ENCODE data around the gene CELF4.

The CELF4 gene

DNA sequence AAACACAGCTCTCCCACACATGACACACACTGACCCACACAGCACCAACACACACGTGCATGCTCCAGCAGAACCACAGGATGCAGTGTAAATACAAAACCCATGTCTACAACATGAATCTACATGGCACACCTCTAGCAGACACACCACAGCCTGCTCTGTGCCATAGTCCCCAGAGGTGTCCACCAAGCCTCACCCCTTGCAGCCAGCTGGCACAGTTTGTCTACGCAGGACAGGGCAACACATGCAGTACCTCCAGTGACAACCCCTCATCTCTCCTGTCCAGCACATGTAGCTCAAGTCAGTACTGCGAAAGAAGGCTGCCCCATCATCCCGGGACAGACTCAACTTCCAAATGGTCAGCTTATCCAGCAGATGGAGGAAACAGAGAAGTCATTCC is 18.9 kb downstream of the CELF4 start:
- no peak for DNase-seq
- Mint-ChIP-seq H3K27me3 (peaks cover 9% of the 10 kb centered on the region), H3K4me3 (no peak overlapping the region), H3K36me3 (ENCODE audit: low read depth) (no peaks in the 10 kb centered on the region), H3K27ac (no peak overlapping the region), H3K4me1 (ENCODE audit: low read depth) (no peaks in the 10 kb centered on the region), H3K9me3 (no peaks in the 10 kb centered on the region)

GRCh38 chr18:37546272-37546537 is 19.4 kb downstream of the CELF4 start:
- Mint-ChIP-seq H3K9me3 (no peaks in the 10 kb centered on the region), H3K27me3 (peaks cover 9% of the 10 kb centered on the region), H3K36me3 (ENCODE audit: low read depth) (no peaks in the 10 kb centered on the region), H3K27ac (no peak overlapping the region), H3K4me3 (no peak overlapping the region), H3K4me1 (ENCODE audit: low read depth) (no peaks in the 10 kb centered on the region)
- DNase-seq, result no peak

DNA sequence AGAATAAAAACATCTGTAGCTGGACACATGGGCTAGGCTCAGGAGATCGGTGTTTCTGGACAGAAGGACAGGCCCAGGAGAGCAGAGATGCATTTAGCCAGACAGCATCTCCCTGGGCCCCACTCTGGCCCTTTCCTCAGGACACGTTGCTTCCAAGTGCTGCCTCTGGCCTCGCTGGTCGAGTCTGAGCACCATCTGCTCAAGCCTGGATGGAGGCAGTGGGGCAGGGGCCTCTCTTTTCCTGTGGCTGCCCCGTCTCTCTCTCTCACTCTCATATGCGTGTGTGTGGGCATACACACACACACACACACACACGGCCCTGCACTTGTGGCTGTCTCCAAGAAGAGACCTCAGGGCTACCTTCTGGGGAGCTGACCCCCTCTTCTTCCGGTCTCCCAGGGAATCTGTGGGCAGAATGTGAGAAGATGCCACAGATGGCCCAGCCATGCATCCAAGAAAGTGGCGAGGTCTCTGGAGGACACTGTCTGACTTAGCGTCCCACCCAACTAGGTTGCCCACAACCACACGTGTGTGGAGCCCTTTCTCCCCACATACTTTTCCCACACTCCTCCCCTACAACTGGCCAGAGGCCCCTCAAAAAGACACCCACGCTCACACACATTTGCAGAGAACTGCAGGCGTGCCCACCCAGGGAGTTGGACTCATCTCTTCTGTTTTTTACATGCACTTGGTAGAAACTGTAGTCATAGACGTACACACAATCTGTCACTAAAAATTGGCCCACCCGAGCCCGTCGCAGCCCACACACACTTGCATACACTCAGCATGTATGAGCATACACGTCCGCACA is 19.9 kb downstream of the CELF4 start:
- H3K27me3 Mint-ChIP-seq, result peaks cover 13% of the 10 kb centered on the region
- no peaks in the 10 kb centered on the region for H3K9me3 Mint-ChIP-seq
- no peak overlapping the region for H3K27ac Mint-ChIP-seq
- H3K4me1 Mint-ChIP-seq (ENCODE audit: low read depth), result no peaks in the 10 kb centered on the region
- DNase-seq, result no peak
- H3K36me3 Mint-ChIP-seq (ENCODE audit: low read depth), result no peaks in the 10 kb centered on the region
- H3K4me3 Mint-ChIP-seq, result no peak overlapping the region

DNA sequence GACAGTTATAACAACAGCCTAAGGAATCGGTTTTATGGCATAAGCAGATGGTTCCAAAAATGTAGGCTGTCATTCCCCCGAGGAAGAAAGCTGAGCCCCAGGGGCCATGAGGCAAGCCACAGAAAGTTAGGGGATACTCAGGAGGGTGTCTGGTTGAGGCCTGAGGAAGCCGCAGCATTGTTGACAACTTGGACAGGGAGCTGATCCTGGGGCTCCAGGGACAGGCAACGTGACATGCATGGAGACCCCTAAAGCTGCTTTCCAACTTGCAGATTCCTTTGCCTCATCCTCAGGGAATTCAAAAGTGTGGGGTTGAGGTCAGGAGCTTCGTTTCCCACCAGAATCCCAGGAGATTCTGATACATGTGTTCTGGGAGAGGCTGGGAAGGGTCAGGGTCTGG is 20.9 kb downstream of the CELF4 start:
- DNase-seq, result no peak
- Mint-ChIP-seq H3K36me3 (ENCODE audit: low read depth) (no peaks in the 10 kb centered on the region), H3K27me3 (peaks cover 23% of the 10 kb centered on the region), H3K27ac (no peak overlapping the region), H3K4me3 (no peak overlapping the region), H3K4me1 (ENCODE audit: low read depth) (no peaks in the 10 kb centered on the region), H3K9me3 (no peaks in the 10 kb centered on the region)

GRCh38 chr18:37544217-37544616 is 21.4 kb downstream of the CELF4 start:
- H3K4me3 Mint-ChIP-seq, result no peak overlapping the region
- H3K36me3 Mint-ChIP-seq (ENCODE audit: low read depth), result no peaks in the 10 kb centered on the region
- no peaks in the 10 kb centered on the region for H3K9me3 Mint-ChIP-seq
- no peak for DNase-seq
- H3K27ac Mint-ChIP-seq, result no peak overlapping the region
- H3K27me3 Mint-ChIP-seq, result peaks cover 27% of the 10 kb centered on the region
- no peaks in the 10 kb centered on the region for H3K4me1 Mint-ChIP-seq (ENCODE audit: low read depth)

- Mint-ChIP-seq H3K36me3 (ENCODE audit: low read depth) (no peaks in the 10 kb centered on the region), H3K4me1 (ENCODE audit: low read depth) (no peaks in the 10 kb centered on the region), H3K27me3 (peaks cover 36% of the 10 kb centered on the region)
These were observed 22.3 kb downstream of the CELF4 start for GRCh38 chr18:37543321-37543720.

GRCh38 chr18:37541517-37541916 is 24.1 kb downstream of the CELF4 start:
- no peak overlapping the region for H3K4me3 Mint-ChIP-seq
- DNase-seq, result no peak

More at GRCh38 chr18:37543321-37543720, 22.3 kb downstream of the CELF4 start:
- no peak for DNase-seq
- H3K4me3 Mint-ChIP-seq, result no peak overlapping the region
- no peaks in the 10 kb centered on the region for H3K9me3 Mint-ChIP-seq
- H3K27ac Mint-ChIP-seq, result no peak overlapping the region

GRCh38 chr18:37540424-37541138 is 25.0 kb downstream of the CELF4 start:
- H3K9me3 Mint-ChIP-seq, result no peaks in the 10 kb centered on the region
- H3K27ac Mint-ChIP-seq, result no peak overlapping the region
- peaks cover 49% of the 10 kb centered on the region for H3K27me3 Mint-ChIP-seq
- H3K4me1 Mint-ChIP-seq (ENCODE audit: low read depth), result no peaks in the 10 kb centered on the region
- no peak overlapping the region for H3K4me3 Mint-ChIP-seq
- no peak for DNase-seq
- H3K36me3 Mint-ChIP-seq (ENCODE audit: low read depth), result no peaks in the 10 kb centered on the region

More at GRCh38 chr18:37541517-37541916, 24.1 kb downstream of the CELF4 start:
- Mint-ChIP-seq H3K9me3 (no peaks in the 10 kb centered on the region), H3K27me3 (peaks cover 49% of the 10 kb centered on the region), H3K27ac (no peak overlapping the region), H3K4me1 (ENCODE audit: low read depth) (no peaks in the 10 kb centered on the region), H3K36me3 (ENCODE audit: low read depth) (no peaks in the 10 kb centered on the region)

- Mint-ChIP-seq H3K27me3 (peaks cover 49% of the 10 kb centered on the region), H3K9me3 (no peaks in the 10 kb centered on the region), H3K36me3 (ENCODE audit: low read depth) (no peaks in the 10 kb centered on the region), H3K4me3 (no peak overlapping the region), H3K27ac (no peak overlapping the region), H3K4me1 (ENCODE audit: low read depth) (no peaks in the 10 kb centered on the region)
- DNase-seq, result no peak
These were observed 26.4 kb downstream of the CELF4 start for GRCh38 chr18:37539236-37539635.

DNA sequence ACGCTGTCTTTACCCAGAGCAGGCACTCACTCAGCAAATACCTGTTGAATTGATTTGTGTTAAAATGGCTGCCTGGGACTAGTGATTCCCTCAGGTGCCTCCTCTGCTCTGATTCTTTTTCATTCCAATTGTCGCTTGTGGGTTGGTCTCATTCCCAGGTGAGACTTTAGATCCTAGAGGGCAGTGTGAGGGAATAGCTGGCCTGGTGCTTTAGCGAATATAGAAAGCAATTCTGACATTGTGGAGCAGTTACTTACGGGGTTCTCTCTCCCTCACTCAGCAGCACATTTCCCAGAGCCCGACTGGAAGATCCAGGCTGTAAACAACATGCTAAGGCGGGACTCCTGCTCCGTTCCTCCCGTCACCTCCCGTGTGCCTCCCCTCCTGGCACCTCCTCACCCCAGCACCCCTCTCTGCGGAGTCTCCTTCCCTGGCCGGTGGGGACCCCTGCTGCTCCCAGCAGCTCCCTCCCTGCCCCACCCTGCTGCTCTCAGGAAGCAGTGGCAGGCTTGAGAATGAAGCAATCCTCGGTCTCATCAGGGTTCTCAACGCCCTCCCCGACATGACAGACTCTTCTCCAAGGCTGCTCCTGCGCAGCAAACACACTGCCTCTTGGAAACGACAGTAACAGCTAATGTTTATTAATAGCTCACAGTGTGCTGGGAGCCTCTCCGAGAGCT is 26.9 kb downstream of the CELF4 start:
- Mint-ChIP-seq H3K27me3 (peaks cover 49% of the 10 kb centered on the region), H3K36me3 (ENCODE audit: low read depth) (no peaks in the 10 kb centered on the region), H3K4me1 (ENCODE audit: low read depth) (no peaks in the 10 kb centered on the region), H3K9me3 (no peaks in the 10 kb centered on the region), H3K4me3 (no peak overlapping the region), H3K27ac (no peak overlapping the region)
- DNase-seq, result no peak

DNA sequence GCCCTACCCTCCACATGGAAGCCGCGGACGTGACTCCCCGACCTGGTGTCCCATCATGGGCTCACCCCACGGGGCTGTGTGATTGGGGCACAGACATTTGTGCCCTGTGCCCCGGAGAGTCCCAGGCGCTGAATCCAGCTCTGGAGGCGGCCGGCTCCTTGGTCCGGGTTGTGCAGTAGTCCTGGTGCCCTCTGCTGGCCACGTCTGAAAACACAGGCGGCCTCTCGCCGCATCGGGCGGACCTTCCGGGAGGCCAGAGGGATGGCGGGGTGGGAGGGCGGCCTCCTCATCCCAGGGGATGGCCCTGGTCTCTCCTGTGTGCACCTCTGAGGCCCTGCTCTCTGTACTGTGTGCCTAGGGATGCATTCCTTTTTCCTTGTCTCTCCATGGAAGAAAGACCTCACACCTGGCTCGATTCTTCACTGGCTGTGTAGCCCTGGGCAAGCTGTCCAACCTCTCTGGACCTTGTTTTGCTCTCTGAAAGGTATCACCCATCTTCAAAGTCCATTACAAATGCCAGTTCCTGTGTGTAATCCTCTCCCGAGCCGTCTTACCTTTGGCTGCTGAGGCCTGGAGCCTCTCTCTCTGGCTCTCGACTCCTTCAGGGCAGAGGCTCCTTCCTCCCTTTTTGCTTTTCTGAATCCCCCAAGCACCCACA is 27.6 kb downstream of the CELF4 start:
- H3K27me3 Mint-ChIP-seq, result peaks cover 49% of the 10 kb centered on the region
- no peak overlapping the region for H3K27ac Mint-ChIP-seq
- no peak overlapping the region for H3K4me3 Mint-ChIP-seq
- no peaks in the 10 kb centered on the region for H3K36me3 Mint-ChIP-seq (ENCODE audit: low read depth)
- DNase-seq, result peak; percentile 58
- H3K9me3 Mint-ChIP-seq, result no peaks in the 10 kb centered on the region
- H3K4me1 Mint-ChIP-seq (ENCODE audit: low read depth), result no peaks in the 10 kb centered on the region

GRCh38 chr18:37536656-37537055 is 28.9 kb downstream of the CELF4 start:
- Mint-ChIP-seq H3K4me1 (ENCODE audit: low read depth) (no peaks in the 10 kb centered on the region), H3K4me3 (no peak overlapping the region), H3K36me3 (ENCODE audit: low read depth) (no peaks in the 10 kb centered on the region), H3K27ac (no peak overlapping the region), H3K9me3 (no peaks in the 10 kb centered on the region), H3K27me3 (peaks cover 43% of the 10 kb centered on the region)
- DNase-seq, result no peak

- H3K4me1 Mint-ChIP-seq (ENCODE audit: low read depth), result no peaks in the 10 kb centered on the region
- no peaks in the 10 kb centered on the region for H3K9me3 Mint-ChIP-seq
- H3K27me3 Mint-ChIP-seq, result peaks cover 38% of the 10 kb centered on the region
- H3K27ac Mint-ChIP-seq, result no peak overlapping the region
- no peak overlapping the region for H3K4me3 Mint-ChIP-seq
- DNase-seq, result no peak
- no peaks in the 10 kb centered on the region for H3K36me3 Mint-ChIP-seq (ENCODE audit: low read depth)
These were observed 29.6 kb downstream of the CELF4 start for GRCh38 chr18:37535968-37536367.

GRCh38 chr18:37534627-37535026 is 31.0 kb downstream of the CELF4 start:
- H3K9me3 Mint-ChIP-seq, result no peaks in the 10 kb centered on the region
- H3K36me3 Mint-ChIP-seq (ENCODE audit: low read depth), result no peaks in the 10 kb centered on the region
- no peak overlapping the region for H3K27ac Mint-ChIP-seq
- H3K4me1 Mint-ChIP-seq (ENCODE audit: low read depth), result peaks cover 2% of the 10 kb centered on the region
- no peak for DNase-seq
- H3K4me3 Mint-ChIP-seq, result no peak overlapping the region
- peaks cover 30% of the 10 kb centered on the region for H3K27me3 Mint-ChIP-seq

All from activated T-cell treated with anti-CD3 and anti-CD28 coated beads, Interleukin-2, amount 50 U/mL, for 24 hours (primary cell).